Liver (tissue), 9 donors: ENCODE measurements around the gene LCMT1. TPM values are rescaled to one million over a fixed set of nuclear protein-coding genes. Genes with fewer than 3 reads are reported as not detected.

Experiments
- DNase-seq: peaks from one replicate; pipeline ENCODE4 v3.0.0-alpha.2; 2017; ENCODE audit warnings: low spot score
- H3K27ac ChIP-seq, 2 donors: one replicate each; pipeline ENCODE4 v1.7.0; 2013; ENCODE audit warnings: inconsistent platforms in 2 of 2, low read length in 2 of 2, control low read depth in 1 of 2, low read depth in 1 of 2, mild to moderate bottlenecking in 1 of 2
- H3K27me3 ChIP-seq, 4 donors: one replicate each; pipeline versions ENCODE4 v1.6.1 to v1.7.0; 2013; ENCODE audit warnings: low read length in 3 of 4, inconsistent platforms in 1 of 4, mild to moderate bottlenecking in 1 of 4, moderate library complexity in 1 of 4; ENCODE audit not compliant: control insufficient read depth in 4 of 4, insufficient read depth in 4 of 4
- H3K36me3 ChIP-seq, 4 donors: one replicate each; pipeline versions ENCODE4 v1.6.1 to v1.7.0; 2013; ENCODE audit warnings: low read length in 3 of 4, mild to moderate bottlenecking in 3 of 4, low read depth in 1 of 4, moderate library complexity in 1 of 4; ENCODE audit not compliant: control insufficient read depth in 4 of 4, insufficient read depth in 3 of 4
- H3K4me1 ChIP-seq, 4 donors: one replicate each; pipeline versions ENCODE4 v1.6.1 to v1.7.0; 2013; ENCODE audit warnings: low read length in 3 of 4, mild to moderate bottlenecking in 3 of 4, moderate library complexity in 1 of 4; ENCODE audit not compliant: control insufficient read depth in 4 of 4, insufficient read depth in 4 of 4
- H3K4me3 ChIP-seq, 3 donors: one replicate each; pipeline versions ENCODE4 v1.6.1 to v1.7.0; 2013; ENCODE audit warnings: low read length in 3 of 3, control low read depth in 1 of 3, low read depth in 1 of 3, mild to moderate bottlenecking in 1 of 3
- H3K9ac ChIP-seq, 2 donors: one replicate each; pipeline ENCODE4 v1.7.0; 2013; ENCODE audit warnings: low read length in 2 of 2, mild to moderate bottlenecking in 2 of 2, moderate library complexity in 2 of 2, control low read depth in 1 of 2, low read depth in 1 of 2
- H3K9me3 ChIP-seq, 4 donors: one replicate each; pipeline versions ENCODE4 v1.6.1 to v1.7.0; 2013; ENCODE audit warnings: low read length in 3 of 4; ENCODE audit not compliant: control insufficient read depth in 4 of 4
- EGR1 ChIP-seq, 2 donors: IDR thresholded peaks; 2 replicates each; pipeline ENCODE4 v1.6.1; 2016 to 2018; ENCODE audit warnings: antibody characterized with exemption in 2 of 2, low read depth in 2 of 2
- FOXA1 ChIP-seq: IDR thresholded peaks from 2 replicates; pipeline ENCODE4 v1.6.1; 2016; ENCODE audit warnings: antibody characterized with exemption
- FOXA2 ChIP-seq: IDR thresholded peaks from 2 replicates; pipeline ENCODE4 v1.6.1; 2016; ENCODE audit warnings: antibody characterized with exemption
- GABPA ChIP-seq, 2 donors: IDR thresholded peaks in 1 of 2; conservative IDR thresholded peaks in 1 of 2; 2 replicates each; pipeline ENCODE4 v1.6.1; 2016; ENCODE audit warnings: antibody characterized with exemption in 2 of 2, mild to moderate bottlenecking in 1 of 2, moderate library complexity in 1 of 2
- HNF4A ChIP-seq, 2 donors: conservative IDR thresholded peaks; 2 replicates each; pipeline ENCODE4 v1.6.1; 2016; ENCODE audit warnings: antibody characterized with exemption in 2 of 2, mild to moderate bottlenecking in 2 of 2
- HNF4G ChIP-seq: IDR thresholded peaks from 2 replicates; pipeline ENCODE4 v1.6.1; 2016; ENCODE audit warnings: antibody characterized with exemption
- JUND ChIP-seq, 2 donors: IDR thresholded peaks; 2 replicates each; pipeline ENCODE4 v1.6.1; 2016; ENCODE audit warnings: antibody characterized with exemption in 2 of 2
- NR2F2 ChIP-seq: IDR thresholded peaks from 2 replicates; pipeline ENCODE4 v1.6.1; 2016; ENCODE audit warnings: antibody characterized with exemption
- RAD21 ChIP-seq, 2 donors: IDR thresholded peaks; 2 replicates each; pipeline ENCODE4 v1.6.1; 2016; ENCODE audit warnings: antibody characterized with exemption in 2 of 2, mild to moderate bottlenecking in 2 of 2
- RXRA ChIP-seq, 2 donors: IDR thresholded peaks; 2 replicates each; pipeline ENCODE4 v1.6.1; 2017 to 2018; ENCODE audit warnings: antibody characterized with exemption in 2 of 2, mild to moderate bottlenecking in 1 of 2
- SP1 ChIP-seq: IDR thresholded peaks from 2 replicates; pipeline ENCODE4 v1.6.1; 2018; ENCODE audit warnings: antibody characterized with exemption, mild to moderate bottlenecking
- TAF1 ChIP-seq: conservative IDR thresholded peaks from 2 replicates; pipeline ENCODE4 v1.6.1; 2016; ENCODE audit warnings: antibody characterized with exemption, mild to moderate bottlenecking
- YY1 ChIP-seq: IDR thresholded peaks from 2 replicates; pipeline ENCODE4 v1.6.1; 2016; ENCODE audit warnings: antibody characterized with exemption, mild to moderate bottlenecking
- WGBS: extraction: QIAGEN DNeasy Blood & Tissue Kit; methylation state at CpG from one replicate; pipeline ENCODE4 v1.1.7; 2013; 5-methylcytosine and 5-hydroxymethylcytosine counted together
- polyA plus RNA-seq, 2 donors: library from polyadenylated mRNA; stranded (reverse) in 1 of 2; unstranded in 1 of 2; fragments of 200-250 nt in 1 of 2; fragments of >200 nt in 1 of 2; fragmentation: Nextera tagmentation in 1 of 2; extraction: Ambion mirVana in 1 of 2; gene quantifications; one replicate each; pipeline versions ENCODE4 v1.2.1 to v1.2.3, GENCODE V29; 2013 to 2015
- total RNA-seq, 2 donors: library from RNA; depleted of rRNA; stranded (reverse); fragments of >200 nt; gene quantifications; one replicate each; pipeline ENCODE4 v1.2.3, GENCODE V29; 2014
- TF ChIP-seq, protein P1 (sequence below): fragments of 150-350 bp; IDR thresholded peaks from 2 replicates; pipeline ENCODE4 v1.5.1; 2017; ENCODE audit warnings: improper control_type of control experiment, low read depth, low read length; ENCODE audit not compliant: missing input control
- TF ChIP-seq, protein P2 (sequence below): IDR thresholded peaks from 2 replicates; pipeline ENCODE4 v1.6.1; 2016; ENCODE audit warnings: antibody characterized with exemption
- TF ChIP-seq, protein P3 (sequence below): IDR thresholded peaks from 2 replicates; pipeline ENCODE4 v1.6.1; 2016; ENCODE audit warnings: antibody characterized with exemption, mild to moderate bottlenecking
- TF ChIP-seq, protein P4 (sequence below): IDR thresholded peaks from 2 replicates; pipeline ENCODE4 v1.6.1; 2016; ENCODE audit warnings: antibody characterized with exemption
- donor health status: healthy.
- donor health status: healthy.
- donor health status: healthy.
- donor health status: healthy.
- donor health status: healthy.

Gene LCMT1
- total and polyA plus RNA-seq, 4 donors = 4.8 to 8.2 (median 6.6) TPM

DNA sequence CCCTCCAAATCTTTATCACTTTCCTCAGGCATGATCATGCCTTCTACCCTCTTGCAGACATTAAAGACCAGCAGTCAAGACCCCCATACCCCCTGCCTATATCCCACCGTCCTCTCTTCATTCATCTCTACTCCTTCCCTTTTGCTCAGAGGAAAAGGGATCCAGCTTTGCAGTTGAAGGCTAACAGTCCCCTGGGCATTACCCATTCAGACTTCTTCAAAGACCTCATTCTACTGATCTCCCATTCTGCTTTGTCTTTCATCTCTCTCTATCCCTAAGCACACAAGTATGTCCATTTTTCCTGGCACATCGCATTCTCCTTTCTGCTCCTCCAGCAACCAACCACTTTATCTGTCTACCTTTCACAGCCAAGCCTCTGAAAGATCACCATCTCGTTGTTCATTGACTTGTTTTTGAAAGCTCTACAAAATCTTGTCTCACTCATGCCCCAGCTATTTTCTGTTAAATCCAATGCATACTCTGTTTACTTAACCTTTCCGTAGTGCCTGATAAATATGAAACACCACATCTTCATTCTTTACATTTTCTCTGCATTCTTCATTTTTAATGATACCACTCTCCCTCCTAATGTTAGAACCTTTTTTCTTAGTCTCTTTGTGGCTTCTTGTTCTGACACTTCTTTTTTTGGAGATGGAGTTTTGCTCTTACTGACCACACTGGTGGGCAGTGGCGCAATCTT is 14.1 kb upstream of the LCMT1 start:
- TF ChIP-seq FOXA1 = no peak
- TF ChIP-seq, protein P1, sequence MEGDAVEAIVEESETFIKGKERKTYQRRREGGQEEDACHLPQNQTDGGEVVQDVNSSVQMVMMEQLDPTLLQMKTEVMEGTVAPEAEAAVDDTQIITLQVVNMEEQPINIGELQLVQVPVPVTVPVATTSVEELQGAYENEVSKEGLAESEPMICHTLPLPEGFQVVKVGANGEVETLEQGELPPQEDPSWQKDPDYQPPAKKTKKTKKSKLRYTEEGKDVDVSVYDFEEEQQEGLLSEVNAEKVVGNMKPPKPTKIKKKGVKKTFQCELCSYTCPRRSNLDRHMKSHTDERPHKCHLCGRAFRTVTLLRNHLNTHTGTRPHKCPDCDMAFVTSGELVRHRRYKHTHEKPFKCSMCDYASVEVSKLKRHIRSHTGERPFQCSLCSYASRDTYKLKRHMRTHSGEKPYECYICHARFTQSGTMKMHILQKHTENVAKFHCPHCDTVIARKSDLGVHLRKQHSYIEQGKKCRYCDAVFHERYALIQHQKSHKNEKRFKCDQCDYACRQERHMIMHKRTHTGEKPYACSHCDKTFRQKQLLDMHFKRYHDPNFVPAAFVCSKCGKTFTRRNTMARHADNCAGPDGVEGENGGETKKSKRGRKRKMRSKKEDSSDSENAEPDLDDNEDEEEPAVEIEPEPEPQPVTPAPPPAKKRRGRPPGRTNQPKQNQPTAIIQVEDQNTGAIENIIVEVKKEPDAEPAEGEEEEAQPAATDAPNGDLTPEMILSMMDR = no peak
- TF ChIP-seq SP1 = no peak
- no peak for TF ChIP-seq HNF4G
- TF ChIP-seq GABPA (IDR thresholded peaks at IDR 0.05 in 1 of 2, conservative IDR thresholded peaks at IDR 0.05 in 1 of 2) = no peak
- no peak for TF ChIP-seq HNF4A (conservative IDR thresholded peaks at IDR 0.05)
- TF ChIP-seq YY1 = no peak
- no peak for TF ChIP-seq FOXA2
- no peak for TF ChIP-seq NR2F2
- TF ChIP-seq TAF1 = no peak
- H3K4me1 ChIP-seq = no peaks in the 10 kb centered on the region
- 53% methylated on average over 5 of the region's 5 CpGs for WGBS

DNA sequence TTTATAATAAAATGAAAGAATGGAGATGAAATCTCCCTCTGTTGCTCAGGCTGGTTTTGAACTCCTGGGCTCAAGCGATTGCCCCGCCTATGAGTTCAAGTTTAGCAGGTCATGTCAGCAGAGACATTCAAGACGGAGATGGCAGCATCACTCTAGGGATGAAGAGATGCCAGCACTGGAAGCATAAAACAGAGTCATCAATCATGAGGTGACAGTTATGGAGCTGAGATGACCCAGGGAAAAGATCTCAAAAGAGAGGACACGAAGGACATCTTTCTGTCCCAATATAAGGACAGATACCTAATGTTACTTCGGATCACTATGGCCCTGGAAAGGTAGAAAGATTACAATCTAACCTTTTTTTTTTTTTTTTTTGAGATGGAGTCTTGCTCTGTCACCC is 11.0 kb upstream of the LCMT1 start:
- WGBS = 85% methylated on average over 5 of the region's 5 CpGs
- Histone ChIP-seq H3K4me1 (no peaks in the 10 kb centered on the region), H3K4me3 (no peak overlapping the region), H3K9me3 (no peaks in the 10 kb centered on the region), H3K9ac (no peak overlapping the region), H3K27ac (no peak overlapping the region), H3K27me3 (no peaks in the 10 kb centered on the region), H3K36me3 (no peaks in the 10 kb centered on the region)
- TF ChIP-seq, protein P2, sequence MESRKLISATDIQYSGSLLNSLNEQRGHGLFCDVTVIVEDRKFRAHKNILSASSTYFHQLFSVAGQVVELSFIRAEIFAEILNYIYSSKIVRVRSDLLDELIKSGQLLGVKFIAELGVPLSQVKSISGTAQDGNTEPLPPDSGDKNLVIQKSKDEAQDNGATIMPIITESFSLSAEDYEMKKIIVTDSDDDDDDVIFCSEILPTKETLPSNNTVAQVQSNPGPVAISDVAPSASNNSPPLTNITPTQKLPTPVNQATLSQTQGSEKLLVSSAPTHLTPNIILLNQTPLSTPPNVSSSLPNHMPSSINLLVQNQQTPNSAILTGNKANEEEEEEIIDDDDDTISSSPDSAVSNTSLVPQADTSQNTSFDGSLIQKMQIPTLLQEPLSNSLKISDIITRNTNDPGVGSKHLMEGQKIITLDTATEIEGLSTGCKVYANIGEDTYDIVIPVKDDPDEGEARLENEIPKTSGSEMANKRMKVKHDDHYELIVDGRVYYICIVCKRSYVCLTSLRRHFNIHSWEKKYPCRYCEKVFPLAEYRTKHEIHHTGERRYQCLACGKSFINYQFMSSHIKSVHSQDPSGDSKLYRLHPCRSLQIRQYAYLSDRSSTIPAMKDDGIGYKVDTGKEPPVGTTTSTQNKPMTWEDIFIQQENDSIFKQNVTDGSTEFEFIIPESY = no peak
- TF ChIP-seq TAF1 (no peak), FOXA1 (no peak), HNF4A (conservative IDR thresholded peaks at IDR 0.05) (no peak), SP1 (no peak), FOXA2 (no peak), GABPA (IDR thresholded peaks at IDR 0.05 in 1 of 2, conservative IDR thresholded peaks at IDR 0.05 in 1 of 2) (no peak), YY1 (no peak), NR2F2 (no peak), EGR1 (IDR thresholded peaks at IDR 0.05; ENCODE audit: low read depth in 2 of 2) (no peak), RXRA (IDR thresholded peaks at IDR 0.05) (no peak), JUND (IDR thresholded peaks at IDR 0.05) (no peak), HNF4G (no peak), RAD21 (IDR thresholded peaks at IDR 0.05) (no peak)
- TF ChIP-seq, protein P3, sequence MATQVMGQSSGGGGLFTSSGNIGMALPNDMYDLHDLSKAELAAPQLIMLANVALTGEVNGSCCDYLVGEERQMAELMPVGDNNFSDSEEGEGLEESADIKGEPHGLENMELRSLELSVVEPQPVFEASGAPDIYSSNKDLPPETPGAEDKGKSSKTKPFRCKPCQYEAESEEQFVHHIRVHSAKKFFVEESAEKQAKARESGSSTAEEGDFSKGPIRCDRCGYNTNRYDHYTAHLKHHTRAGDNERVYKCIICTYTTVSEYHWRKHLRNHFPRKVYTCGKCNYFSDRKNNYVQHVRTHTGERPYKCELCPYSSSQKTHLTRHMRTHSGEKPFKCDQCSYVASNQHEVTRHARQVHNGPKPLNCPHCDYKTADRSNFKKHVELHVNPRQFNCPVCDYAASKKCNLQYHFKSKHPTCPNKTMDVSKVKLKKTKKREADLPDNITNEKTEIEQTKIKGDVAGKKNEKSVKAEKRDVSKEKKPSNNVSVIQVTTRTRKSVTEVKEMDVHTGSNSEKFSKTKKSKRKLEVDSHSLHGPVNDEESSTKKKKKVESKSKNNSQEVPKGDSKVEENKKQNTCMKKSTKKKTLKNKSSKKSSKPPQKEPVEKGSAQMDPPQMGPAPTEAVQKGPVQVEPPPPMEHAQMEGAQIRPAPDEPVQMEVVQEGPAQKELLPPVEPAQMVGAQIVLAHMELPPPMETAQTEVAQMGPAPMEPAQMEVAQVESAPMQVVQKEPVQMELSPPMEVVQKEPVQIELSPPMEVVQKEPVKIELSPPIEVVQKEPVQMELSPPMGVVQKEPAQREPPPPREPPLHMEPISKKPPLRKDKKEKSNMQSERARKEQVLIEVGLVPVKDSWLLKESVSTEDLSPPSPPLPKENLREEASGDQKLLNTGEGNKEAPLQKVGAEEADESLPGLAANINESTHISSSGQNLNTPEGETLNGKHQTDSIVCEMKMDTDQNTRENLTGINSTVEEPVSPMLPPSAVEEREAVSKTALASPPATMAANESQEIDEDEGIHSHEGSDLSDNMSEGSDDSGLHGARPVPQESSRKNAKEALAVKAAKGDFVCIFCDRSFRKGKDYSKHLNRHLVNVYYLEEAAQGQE = no peak
- TF ChIP-seq, protein P4, sequence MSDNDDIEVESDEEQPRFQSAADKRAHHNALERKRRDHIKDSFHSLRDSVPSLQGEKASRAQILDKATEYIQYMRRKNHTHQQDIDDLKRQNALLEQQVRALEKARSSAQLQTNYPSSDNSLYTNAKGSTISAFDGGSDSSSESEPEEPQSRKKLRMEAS = no peak
- TF ChIP-seq, protein P1 = no peak
- DNase-seq = no peak

More for the DNA sequence above, 14.1 kb upstream of the LCMT1 start:
- DNase-seq = no peak
- Histone ChIP-seq H3K36me3 (no peaks in the 10 kb centered on the region), H3K27me3 (no peaks in the 10 kb centered on the region), H3K9me3 (no peaks in the 10 kb centered on the region), H3K27ac (no peak overlapping the region), H3K4me3 (no peak overlapping the region), H3K9ac (no peak overlapping the region)
